22Rv1 (cell line): ENCODE results near the gene GLT6D1.

Source experiments
- ZFX ChIP-seq: fragments of 450-650 bp; IDR thresholded peaks from 2 replicates; pipeline ENCODE4 v1.6.1; 2017; ENCODE audit warnings: antibody characterized with exemption, borderline replicate concordance
- TF ChIP-seq, protein P1 (sequence below): fragments of 450-650 bp; IDR thresholded peaks from 2 replicates; pipeline ENCODE4 v1.5.1; 2017; ENCODE audit warnings: mild to moderate bottlenecking

- TF ChIP-seq, protein P1, sequence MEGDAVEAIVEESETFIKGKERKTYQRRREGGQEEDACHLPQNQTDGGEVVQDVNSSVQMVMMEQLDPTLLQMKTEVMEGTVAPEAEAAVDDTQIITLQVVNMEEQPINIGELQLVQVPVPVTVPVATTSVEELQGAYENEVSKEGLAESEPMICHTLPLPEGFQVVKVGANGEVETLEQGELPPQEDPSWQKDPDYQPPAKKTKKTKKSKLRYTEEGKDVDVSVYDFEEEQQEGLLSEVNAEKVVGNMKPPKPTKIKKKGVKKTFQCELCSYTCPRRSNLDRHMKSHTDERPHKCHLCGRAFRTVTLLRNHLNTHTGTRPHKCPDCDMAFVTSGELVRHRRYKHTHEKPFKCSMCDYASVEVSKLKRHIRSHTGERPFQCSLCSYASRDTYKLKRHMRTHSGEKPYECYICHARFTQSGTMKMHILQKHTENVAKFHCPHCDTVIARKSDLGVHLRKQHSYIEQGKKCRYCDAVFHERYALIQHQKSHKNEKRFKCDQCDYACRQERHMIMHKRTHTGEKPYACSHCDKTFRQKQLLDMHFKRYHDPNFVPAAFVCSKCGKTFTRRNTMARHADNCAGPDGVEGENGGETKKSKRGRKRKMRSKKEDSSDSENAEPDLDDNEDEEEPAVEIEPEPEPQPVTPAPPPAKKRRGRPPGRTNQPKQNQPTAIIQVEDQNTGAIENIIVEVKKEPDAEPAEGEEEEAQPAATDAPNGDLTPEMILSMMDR, result no peak
- no peak for TF ChIP-seq ZFX
Observed at GRCh38 chr9:135584934-135585333, 54.4 kb downstream of the GLT6D1 start.
